ENCODE measurements around the gene TMEFF1.
A peak's percentile ranks its signal among the peaks of the same experiment; 100 is the strongest.

GRCh38 chr9:100472788-100473275 is at the start of gene TMEFF1:
- TF ChIP-seq POLR2AphosphoS5 (IDR thresholded peaks at IDR 0.05) (no peak), CTCF (IDR thresholded peaks at IDR 0.05) (peak in 1 of 4 experiments; percentile 20)

All from gastroesophageal sphincter (tissue), 3 donors.